Activated CD4-positive, CD25-positive, alpha-beta regulatory T cell treated with anti-CD3 and anti-CD28 coated beads, Interleukin-2, amount 50 U/mL, for 16 hours (primary cell): Measurements from ENCODE around the gene UBAC1.
"Not testable (repeated sequence)": the region's sequence is repeated elsewhere in the genome, so short reads cannot be mapped to it uniquely, and the experiment has no call there.

Experiments used
- DNase-seq: peaks from one replicate; pipeline ENCODE4 v3.0.0-alpha.2; 2020; ENCODE audit warnings: low read depth, low spot score

Gene UBAC1

DNA sequence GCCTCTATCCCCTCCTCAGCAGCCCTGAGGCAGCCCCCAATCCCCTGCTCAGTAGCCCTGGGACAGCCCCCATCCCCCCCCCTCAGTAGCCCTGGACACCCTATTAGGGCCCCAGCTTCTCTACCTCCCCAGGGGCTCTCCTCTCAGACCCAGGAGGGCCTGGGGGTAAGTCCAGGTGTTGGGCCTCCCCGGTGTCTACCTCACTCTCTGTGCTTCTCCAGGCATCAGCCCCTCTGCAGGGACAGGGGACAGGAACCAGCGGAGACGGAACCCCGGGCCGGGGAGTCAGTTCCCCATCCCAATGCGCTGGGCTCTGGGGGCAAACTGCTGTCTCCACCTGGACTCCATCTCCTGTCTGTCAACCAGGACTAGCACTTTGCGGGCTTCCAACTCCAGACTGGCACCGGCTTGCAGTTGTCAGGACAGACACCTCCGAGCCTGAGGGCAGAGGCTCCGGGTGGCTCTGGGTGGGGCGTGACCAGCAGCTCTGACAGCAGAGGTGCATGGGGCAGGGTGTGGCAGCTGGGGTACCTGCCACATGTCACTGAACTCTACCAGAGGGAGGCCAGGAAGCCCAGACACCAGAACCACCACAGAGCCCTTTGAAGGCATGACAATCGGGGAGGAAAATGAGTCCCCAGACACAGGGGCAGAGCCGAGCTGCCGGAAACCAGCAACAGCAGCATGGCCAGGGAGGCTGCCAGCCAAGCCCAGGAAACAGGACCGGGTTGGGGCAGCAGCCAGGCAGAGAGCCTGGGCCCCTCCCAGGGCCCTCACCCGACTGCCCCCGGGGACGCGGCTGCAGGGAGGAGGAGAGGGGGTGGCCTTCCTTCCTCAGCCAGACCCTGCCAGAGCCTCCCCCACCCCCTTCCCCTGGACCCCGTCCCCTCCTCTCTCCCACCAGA lies 17.7 kb upstream of the UBAC1 start:
- no peak for DNase-seq

DNA sequence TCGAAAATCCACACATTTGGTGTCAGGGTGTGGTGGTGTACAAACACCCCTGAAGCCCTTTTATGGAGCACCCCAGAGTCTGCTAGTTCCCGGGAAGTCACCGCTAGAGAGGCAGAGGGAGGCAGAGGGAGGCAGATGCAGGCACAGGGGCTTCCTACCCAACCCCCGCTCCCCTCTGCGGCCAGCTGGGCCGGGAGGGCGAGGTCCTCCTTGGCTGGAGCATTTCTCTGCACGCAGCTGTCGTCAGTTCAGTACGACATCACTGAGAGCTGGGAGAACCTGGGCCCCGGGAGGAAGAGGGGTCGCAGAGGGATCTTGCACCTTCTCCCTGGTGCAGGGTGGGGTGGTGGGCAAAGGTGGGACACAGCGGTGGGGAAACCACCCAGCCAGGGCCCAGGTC lies 15.8 kb upstream of the UBAC1 start:
- DNase-seq = no peak

DNA sequence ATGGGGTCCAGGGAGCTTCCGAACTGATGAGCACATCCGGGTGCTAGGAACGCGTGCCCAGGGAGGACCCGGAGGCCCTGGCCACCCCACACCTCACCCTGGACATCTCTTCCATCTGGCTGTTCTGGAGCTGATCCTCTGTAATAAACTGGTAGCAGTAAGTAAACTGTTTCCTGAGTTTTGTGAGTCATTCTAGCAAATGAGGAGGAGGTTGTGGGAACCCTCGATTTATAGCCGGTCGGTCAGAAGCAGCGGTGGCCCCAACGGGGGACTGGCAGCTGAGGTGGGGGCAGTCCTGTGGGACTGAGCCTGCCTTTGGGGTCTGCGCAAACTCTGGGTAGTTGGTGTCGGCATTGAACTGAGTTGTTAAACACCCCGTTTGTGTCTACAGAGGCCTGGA lies 15.4 kb upstream of the UBAC1 start:
- DNase-seq = no peak

DNA sequence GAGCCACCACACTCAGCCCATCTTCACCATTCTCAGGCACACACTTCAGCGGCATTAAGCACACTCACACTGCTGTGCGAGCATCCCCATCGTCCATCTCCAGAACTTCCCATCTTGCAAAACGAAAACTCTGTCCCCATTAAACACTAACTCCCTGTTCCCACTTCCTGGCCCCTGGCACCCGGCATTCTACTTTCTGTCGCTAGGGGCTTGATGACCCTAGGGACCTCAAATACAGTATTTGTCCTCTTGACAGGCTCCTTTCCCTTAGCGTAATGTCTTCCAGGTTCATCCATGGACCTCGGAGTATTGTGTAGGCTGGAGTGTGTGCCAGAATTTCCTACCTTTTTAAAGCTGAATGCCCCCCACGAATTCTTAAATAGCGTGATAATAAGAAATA lies 14.7 kb upstream of the UBAC1 start:
- no peak for DNase-seq

DNA sequence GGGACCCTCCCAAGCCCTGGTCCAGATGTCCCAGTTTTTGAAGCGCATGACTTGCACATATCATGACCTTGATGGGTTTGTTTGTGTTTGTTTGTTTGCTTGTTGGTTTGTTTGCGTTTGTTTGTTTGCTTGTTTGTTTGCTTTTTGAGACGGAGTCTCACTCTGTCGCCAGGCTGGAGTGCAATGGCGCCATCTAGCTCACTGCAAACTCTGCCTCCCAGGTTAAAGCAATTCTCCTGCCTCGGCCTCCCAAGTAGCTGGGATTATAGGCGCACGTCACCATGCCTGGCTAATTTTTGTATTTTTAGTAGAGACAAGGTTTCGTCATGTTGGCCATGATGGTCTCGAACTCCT lies 13.0 kb upstream of the UBAC1 start:
- no peak for DNase-seq

DNA sequence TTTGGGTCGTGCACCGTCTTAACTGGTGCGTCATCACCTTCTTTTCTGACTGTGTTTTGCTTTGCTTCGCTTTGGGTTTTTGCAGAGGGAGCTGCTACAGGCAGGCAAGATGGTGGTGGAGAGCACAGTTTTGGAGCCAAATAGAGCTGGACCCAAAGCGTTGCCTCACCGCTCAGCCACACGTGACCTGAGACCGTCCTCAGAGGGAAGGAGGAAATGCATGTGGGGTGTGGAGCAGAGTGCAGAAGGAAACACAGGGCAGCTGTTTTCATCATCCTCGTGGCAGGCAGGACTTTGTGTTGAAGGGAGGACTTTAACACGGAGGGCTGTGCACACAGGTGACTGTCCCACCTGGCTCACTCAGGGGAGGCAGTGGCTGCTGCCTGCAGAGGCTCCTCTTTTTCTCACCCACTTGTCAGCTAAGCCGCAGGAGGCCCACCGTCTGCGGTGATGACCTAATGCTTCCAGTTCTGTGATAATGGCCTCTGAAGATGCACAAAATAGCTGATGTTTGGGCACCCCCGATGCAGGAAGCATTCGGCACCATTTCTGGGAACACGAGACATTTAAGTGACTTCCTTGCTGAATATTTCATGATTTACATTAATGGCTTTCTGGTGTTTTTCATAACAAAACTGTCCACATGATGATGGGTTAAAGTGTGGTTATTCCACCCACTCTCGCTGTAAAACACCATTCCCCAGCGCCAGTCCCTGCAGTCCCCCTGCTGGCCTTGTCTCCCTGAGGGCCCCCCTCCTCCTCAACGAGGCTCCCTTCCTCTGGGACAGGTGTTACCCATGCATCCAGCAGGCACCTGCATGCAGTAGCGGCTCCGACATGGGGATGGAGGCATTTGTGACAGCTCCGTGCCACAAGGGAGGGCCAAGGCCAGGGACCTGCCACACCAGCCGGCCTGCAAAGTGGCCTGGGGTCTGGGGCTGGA lies 12.4 kb upstream of the UBAC1 start:
- no peak for DNase-seq

DNA sequence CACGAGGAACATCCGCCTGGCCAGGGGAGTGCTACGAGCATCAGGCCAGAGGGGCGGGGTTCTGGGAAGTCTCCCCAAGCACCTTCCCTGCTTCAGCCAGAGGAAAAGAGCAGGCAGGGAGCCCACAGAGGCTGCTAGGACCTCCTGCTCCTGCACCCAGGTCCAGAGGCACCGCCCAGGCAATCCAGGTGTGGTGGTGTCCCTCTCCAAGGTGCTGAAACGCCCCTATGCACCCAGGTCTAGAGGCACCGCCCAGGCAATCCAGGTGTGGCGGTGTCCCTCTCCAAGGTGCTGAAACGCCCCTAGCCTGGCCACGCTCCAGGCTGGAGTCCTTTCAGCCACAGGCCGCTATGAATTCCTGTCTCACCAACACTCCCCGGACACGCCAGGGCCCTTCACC lies 10.7 kb upstream of the UBAC1 start:
- DNase-seq = no peak

DNA sequence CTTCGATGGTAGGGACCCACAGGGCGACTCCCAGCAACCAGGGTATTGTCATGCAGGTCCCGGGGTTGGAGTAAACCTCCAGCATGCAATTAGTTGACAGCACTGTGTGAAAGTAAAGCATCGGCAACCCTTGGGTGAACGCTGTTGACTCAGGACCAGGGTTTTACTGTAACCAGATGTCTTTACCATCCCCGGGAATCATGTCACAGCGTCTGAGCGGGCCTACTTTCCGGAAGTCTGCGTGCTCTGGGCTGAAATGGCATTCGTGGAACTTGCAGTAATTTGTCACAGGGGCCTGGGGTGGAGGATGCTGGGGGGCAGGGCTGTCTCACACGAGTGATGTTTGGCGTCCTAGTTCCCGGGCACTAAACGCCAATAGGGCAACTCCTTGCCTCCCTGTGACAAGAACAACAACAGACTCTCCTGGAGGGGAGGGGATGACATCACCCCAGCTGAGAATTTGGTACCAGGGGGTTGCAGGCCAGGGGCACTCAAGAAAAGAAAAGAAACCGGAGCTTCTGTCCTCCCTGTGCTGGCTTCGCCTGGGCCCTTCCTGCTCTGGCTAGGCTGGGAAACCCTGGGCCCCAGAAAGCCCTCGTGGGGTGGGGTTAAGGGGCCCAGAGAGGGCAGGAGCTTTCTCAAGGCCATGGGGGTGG lies 10.1 kb upstream of the UBAC1 start:
- DNase-seq = no peak

DNA sequence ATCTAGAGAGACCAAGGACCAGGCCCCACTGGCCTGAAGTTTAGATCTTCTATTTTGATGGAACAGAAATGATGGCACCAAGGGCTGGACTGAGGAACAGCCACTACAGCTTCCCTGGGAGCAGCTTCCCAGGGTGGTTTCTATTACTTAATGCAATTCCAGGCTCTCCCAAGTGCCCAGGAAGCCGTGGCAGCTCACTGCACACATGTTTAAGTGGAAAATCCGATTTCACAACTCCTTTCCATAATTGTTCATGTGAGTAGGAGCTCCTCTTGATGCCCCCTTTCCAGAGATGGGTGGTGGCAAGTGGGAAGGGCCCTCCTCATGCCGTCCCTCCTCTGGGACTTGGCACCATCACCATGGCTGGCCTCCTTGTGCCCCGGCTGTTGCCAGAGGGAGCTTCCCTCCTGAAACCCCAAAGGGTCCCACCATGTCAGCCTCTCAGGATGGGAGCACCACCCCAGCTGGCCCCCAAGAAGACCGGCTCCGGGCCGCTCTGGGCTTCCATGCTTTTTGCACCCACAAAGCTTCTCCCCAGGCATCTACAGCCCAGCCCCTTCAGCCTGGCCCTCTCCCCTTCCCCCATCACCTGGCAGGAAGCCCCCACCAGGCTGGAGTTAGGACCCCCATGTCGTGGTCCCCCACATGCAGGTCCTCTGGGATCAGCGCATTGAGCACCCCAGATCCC lies 9.1 kb upstream of the UBAC1 start:
- no peak for DNase-seq

DNA sequence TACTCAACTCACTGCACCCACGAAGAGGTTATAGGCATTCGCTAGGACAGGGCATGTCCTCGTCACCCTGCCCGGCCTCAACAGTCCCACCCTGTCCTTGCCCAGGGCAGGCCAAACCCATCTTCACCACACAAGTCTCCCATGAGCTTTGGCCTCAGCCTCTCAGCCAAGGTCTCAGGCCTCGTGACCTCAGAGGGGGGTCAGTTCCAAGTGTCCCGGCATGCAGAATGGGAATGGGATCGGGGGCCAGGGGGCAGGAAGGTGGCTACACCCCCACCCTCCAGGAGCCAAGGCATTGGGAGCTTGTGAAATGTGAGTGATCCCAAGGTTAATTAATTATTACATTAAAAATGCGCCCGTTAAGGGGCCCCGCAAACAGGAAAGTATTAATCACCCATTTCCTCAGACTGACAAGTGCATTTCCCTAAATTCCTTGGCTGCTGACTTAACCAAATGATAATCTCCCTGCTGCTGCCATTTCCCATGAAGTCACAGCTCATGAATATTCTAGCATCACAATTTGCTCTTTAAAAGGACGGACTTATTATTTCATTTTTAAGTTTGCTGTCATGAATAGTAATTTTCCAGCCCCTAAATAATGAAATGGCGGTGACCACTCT lies 8.0 kb upstream of the UBAC1 start:
- no peak for DNase-seq

DNA sequence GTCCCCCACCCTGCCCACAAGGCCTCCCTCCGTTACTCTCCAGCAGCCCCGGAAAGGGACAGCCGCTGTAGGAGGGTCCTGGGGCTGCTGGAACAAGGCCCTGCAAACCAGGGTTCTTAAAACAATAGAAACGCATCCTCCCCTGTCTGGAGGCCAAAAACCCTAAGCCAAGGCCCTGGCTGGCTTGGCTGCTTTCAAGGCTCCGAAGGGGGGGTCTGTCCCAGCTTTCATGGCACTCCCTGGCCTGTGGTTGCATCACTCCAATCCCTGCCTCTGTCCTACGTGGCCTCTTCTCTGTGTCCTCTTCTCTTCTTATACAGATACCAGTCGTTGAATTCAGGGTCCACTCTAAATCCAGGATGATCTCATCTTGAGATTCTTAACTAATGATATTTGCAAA lies 7.4 kb upstream of the UBAC1 start:
- DNase-seq = no peak

DNA sequence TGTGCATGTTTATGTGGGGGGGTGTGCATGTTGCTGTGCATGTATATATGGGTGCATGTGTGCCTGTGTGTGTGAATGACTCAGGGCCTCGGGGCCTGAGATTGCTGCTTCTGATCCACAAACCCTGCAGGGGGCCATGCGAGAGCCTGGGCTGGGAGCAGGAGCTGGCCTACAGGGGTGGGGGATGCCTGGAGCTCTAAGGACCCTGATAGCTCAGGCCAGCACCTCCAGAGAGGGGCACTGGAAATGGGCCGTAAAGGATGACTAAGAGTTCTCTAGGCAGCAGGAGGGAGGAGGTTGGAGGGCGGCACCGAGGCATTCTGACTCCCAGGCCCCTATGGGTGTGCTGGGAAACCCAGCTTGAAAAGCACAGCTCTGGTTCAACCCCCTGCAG lies 6.9 kb upstream of the UBAC1 start:
- DNase-seq = no peak

DNA sequence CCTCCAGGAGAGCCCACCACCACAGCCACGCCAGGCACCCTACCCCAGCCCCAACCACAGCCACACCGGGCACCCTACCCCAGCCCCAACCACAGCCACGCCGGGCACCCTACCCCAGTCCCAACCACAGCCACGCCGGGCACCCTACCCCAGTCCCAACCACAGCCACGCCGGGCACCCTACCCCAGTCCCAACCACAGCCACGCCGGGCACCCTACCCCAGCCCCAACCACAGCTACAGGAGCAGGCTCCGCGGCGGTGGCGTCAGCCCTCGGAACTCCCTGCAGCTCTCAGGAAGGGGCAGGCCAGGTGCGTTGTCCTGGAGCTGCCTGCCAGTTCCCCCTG lies 5.7 kb upstream of the UBAC1 start:
- not testable (repeated sequence) for DNase-seq

DNA sequence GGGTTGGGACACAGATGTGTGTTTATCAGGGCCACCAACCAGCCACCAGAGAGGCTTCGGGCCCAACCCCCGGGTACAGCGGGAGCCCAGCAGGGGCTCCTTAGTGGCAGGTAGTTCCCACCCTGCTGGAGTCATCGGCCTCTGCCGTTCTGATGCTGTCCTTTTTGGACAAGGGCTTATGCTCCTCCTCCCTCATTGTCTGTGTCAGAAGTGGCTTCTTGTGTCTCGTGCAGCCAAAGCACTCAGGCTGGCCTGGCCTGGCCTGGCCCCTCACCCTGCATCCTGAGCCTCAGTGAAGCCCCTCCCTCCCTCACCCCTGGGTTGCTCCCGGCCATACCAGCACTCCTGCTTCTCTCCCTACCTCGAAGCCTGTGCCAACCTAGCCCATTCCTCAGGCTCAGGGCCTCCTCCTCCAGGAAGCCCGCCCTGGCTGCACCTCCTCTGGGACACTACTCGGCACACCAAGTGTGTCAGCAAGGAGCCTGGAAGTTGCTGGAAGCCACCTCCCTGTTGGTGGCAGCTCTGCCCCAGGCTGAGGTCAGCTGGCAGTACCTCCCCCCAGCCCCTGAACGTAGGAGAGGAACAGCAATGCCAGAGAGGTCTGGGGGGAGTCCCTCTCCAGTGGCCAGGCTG lies 4.1 kb upstream of the UBAC1 start:
- DNase-seq = no peak

DNA sequence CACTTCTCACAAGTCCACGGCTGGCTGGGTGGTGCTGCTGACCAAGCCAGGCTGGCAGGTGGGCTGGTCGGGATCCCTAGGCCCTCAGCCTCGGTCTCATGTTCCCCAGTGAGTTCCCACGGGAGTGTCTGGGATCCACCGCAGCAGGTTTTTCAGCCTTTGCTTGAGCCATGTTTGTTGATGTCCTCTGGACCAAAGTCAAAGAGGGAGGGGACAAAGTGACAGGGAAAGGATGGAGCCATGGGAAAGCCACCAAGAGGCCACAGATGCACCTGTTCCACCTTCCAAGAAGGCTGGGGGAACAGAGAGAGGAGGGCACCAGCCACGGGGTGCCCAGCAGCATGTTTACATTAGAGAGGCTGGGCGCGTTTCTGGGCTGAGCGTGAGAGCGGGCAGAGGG lies 2.8 kb upstream of the UBAC1 start:
- DNase-seq = no peak

DNA sequence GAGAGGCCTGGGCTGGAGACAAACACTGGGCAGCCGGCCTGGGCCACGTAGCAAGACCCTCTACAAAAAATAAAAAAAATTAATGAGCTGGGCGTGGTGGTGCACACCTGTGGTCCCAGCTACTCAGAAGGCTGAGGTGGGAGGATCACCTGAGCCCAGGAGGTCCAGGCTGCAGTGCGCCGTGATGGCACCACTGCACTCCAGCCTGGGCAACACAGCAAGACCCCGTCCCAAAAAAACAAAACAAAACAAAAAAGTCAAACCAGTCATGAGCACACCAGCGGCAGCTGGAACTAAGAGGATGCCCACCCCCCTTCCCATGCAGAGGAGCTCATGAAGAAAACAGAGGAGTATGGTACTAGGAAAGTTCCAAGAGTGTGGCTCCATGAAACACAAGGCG lies 2.2 kb upstream of the UBAC1 start:
- DNase-seq = no peak

DNA sequence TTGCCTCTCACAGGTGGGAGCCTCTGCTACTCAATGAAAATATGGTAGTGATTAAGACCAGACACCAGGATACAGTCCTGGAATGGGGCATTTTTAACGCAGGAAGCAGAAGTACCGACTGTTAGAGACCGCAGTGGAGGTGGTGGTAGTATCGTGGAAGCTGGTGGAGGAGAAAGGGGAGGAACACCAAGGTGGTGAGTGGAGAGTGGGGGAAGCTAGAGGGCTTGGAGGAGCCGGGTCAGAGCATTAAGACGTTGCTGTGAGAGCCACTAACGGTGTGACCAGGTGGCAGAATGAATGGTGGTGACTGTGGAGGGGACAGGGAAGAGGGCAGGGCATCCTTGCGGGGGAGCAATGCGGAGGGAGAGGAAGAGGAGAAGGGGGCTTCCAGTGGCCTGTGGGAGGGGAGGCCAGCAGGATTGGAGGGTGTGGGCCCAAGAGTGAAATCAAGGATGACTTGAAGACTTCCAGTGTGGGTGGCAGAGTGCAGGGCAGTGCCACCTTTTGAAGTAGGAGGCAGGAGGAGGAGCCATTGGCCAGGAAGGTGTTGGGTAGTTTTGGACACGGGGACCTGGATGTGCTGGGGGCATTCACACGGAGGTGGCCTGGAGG lies 1.6 kb upstream of the UBAC1 start:
- no peak for DNase-seq

DNA sequence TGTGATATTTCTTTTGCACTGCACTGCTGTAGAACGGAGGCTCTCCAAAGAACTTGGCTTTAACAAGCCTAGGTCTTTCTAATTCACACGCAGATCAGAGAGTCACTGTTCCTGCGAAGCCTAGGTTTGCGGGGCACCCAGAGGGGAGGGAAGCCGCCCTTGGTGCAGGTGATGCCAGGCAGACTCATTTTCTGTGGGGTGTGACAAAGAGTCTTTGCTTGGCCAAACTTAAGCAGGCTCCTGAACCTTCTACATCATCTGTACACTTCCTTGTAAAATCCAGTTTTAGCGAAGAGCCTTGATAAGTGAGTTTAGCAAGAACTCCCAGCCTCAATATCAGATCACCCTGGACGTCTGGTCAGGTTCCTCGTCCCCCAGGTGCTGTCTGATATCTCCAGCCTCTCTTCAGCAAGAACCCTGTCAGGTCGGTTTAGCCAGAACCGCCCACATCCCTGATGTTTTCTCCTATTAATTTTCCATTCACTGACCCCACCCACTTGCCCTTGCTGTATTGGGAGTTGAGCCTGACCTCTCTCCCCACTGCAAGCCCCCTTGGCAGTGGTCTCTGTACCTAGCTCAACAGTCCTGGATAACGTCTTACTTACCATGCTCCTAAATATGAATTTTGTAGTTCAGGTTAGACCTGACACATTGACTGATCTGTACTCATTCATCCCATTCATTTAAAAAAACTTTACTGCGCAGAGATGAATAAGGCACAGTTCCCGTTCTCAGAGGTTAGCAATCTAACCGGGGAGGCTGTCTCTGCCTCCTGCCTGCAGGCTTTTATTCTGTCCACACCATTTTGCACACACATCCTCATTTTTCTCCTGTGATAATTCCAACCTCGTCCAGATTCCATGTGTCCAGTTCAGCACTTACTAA lies 880 bp upstream of the UBAC1 start:
- DNase-seq = no peak
